ENCODE measurements around the gene BRSK2. TPM values are rescaled to one million over a fixed set of nuclear protein-coding genes. Genes with fewer than 3 reads are reported as not detected.
"Not testable (repeated sequence)": the region's sequence is repeated elsewhere in the genome, so short reads cannot be mapped to it uniquely, and the experiment has no call there.

Gene BRSK2
- total RNA-seq, 1 donor from 2014 or later, result 0.40 TPM

DNA sequence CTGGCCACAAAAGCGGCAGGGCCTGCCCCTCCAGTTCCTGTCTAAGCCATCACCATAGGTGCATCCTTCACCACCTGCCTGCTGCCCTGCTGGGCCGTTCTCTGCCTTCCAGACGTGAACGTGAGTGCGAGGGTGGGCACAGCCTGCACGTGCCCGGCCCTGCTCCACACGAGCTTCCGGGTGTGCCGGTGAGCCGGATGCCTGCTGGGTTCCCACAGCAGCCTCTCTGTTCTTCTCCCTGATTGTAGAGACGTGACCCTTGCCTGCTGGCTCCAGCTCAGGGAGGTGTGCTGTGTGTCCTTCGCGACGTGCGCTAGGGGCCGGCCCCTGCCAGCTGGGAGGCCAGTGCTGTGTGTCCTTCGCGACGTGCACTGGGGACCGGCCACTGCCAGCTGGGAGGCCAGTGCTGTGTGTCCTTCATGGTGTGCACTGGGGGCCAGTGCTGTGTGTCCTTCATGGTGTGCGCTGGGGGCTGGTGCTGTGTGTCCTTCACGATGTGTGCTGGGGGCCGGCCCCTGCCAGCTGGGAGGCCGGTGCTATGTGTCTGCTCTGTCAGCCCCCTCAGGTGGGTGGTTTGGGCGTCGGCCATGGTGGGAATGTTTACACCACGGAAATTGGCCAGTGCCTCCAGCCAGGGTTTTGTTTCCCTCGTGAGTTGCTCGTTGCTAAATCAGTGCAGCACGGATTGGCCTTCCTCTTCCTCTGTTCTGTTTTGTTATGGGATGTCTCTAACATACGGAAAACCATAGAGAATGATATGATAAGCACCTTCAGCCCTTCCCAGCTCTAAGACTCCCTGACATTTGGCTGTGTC lies 35.4 kb upstream of the BRSK2 start:
- peak in 1 of 2 donors; percentile 59 for DNase-seq (ENCODE audit: low read depth in 2 of 2)

- no peak for DNase-seq (ENCODE audit: low read depth in 2 of 2)
Observed at GRCh38 chr11:1356007-1356435, 33.7 kb upstream of the BRSK2 start.

DNA sequence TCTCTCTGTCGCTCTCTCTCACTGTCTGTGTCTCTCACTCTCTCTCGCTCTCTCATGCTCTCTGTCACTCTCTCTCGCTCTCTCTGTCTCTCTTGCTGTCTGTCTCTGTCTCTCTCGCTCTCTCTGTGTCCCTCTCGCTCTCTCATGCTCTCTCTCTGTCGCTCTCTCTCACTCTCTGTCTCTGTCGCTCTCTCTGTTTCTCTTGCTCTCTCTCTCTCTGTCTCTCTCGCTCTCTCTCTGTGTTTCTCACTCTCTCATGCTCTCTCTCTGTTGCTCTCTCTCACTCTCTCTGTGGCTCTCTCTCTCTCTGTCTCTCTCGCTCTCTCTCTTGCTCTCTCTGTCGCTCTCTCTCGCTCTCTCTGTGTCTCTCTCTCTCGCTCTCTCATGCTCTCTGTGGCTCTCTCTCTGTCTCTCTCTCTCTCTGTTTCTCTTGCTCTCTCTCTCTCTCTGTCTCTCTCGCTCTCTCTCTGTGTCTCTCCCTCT lies 33.2 kb upstream of the BRSK2 start:
- no peak for DNase-seq (ENCODE audit: low read depth in 2 of 2)

- peak in 1 of 2 donors; percentile 37 for DNase-seq (ENCODE audit: low read depth in 2 of 2)
Observed at GRCh38 chr11:1358286-1358685, 31.4 kb upstream of the BRSK2 start.

- DNase-seq (ENCODE audit: low read depth in 2 of 2), result not testable (repeated sequence)
Observed at GRCh38 chr11:1358931-1359330, 30.8 kb upstream of the BRSK2 start.

DNA sequence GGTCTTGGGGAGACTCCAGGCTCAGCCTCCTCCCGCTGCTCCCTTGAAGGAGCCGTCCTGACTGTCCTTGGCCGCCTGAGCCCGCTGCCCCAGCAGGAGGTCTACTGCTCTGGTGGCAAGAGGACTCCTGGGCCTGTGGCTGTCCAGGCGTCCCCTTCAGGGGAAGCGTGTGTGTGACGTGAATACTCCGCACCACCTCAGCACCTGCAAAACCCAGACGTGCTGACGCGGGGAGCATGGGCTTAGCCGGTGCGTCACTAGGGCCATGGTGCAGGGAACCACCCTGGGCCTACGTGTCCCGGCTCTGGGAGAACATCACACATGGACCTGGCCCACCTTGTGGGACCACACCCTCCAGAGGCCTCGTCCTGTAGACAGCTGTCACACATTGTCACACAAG lies 30.2 kb upstream of the BRSK2 start:
- DNase-seq (ENCODE audit: low read depth in 2 of 2), result no peak

DNA sequence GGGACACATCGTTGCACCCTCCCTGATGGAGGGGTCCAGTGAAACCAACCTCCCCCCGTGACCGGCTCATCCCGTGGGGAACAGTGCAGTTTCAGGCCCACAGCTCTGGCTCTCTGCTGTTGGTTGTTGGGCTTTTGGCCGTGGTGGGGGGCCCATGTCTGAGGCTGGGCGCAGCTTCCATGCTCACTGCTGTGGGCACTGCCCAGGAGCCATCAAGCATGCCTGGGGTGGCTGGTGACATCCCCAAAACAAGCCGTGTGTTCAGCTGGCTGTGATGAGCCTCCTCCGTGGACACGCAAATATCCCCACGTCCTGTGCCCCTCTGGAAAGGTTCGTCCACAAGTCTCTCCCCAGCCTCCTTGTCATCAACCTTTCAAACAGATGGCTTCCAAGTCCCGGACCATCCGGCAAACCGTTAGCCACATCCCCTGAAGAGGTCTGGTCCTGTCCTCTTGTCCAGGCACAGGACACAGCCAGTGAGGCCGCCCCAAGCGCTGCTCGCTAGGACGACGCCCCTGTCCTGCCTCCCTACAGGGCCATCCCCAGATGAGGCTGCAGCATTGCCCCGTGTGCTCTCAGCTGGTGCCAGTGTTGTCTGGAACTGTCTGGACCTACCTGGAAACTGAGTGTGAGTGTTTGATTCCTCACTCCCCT lies 29.4 kb upstream of the BRSK2 start:
- DNase-seq (ENCODE audit: low read depth in 2 of 2), result no peak

- DNase-seq (ENCODE audit: low read depth in 2 of 2), result no peak
Observed at GRCh38 chr11:1360835-1361357, 28.8 kb upstream of the BRSK2 start.

- DNase-seq (ENCODE audit: low read depth in 2 of 2), result no peak
Observed at GRCh38 chr11:1361882-1362281, 27.9 kb upstream of the BRSK2 start.

GRCh38 chr11:1367721-1368120 lies 22.0 kb upstream of the BRSK2 start:
- DNase-seq (ENCODE audit: low read depth in 2 of 2), result no peak

DNA sequence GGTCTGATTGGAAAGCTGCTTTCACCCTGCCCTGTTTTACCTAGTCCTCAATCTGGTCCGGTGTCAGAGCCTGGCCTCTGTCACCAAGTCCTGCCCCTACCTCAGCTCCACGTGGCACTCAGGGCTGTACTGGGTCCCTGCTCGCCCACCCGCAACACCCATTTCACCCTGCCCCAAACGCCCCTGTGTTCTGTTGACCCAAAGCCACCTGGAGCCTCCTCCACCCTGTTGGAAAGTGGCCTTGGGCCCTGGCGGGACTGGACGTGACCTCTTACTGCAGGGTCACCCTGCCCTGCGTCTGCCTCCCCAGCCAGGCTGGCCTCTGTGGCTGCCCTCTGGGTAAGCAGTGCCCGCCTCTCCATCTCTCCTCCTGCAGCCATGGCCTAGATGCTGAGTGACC lies 21.5 kb upstream of the BRSK2 start:
- no peak for DNase-seq (ENCODE audit: low read depth in 2 of 2)

DNA sequence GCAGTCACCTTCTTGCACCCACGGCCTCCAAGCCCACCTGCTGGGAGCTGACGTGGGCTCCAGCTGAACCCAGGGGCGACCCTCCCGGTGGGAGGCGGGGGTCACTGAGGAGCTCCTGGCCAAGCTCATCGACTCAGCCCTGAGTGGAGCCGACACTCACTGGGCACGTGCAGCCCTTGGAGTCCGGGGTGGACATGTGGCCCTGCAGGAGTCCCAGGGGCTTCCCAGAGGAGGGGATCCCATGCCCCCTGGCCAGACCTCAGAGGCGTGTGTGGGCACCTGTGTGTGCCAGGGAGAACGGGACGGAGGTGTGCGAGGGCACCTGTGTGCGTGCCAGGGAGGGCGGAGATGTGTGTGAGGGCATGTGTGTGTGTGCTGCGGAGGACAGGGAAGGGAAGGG lies 20.8 kb upstream of the BRSK2 start:
- DNase-seq (ENCODE audit: low read depth in 2 of 2), result no peak

DNA sequence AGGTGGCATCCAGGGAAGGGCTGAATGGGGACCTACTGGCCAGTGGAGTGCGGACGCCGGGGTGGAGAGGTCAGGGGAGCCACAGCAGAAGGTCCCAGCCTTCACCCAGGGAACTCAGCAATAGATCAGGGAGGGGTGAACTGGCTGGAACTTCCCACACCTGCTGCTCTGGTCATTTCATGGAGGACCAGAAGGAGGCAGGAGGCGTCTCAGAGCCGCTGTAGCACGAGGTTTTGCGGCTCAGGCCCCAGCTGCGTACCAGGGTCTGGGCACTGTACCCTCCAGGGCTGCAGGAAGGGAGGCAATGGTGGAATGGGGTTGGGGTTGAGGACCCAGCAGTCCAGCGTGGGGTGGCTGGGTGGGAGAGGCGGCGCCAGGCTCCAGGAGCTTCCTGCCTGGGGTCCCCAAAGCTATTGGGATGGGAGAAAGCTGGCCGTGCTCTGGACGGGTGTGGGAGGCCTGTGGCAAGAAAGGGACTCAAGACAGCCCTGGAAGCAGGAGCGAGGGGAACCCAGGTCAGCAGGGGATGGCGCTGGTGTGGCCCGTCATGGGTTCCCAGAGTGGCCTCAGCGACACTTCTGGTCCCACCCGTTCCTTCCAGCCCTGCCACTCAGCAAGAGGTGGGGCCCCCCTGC lies 20.2 kb upstream of the BRSK2 start:
- no peak for DNase-seq (ENCODE audit: low read depth in 2 of 2)

DNA sequence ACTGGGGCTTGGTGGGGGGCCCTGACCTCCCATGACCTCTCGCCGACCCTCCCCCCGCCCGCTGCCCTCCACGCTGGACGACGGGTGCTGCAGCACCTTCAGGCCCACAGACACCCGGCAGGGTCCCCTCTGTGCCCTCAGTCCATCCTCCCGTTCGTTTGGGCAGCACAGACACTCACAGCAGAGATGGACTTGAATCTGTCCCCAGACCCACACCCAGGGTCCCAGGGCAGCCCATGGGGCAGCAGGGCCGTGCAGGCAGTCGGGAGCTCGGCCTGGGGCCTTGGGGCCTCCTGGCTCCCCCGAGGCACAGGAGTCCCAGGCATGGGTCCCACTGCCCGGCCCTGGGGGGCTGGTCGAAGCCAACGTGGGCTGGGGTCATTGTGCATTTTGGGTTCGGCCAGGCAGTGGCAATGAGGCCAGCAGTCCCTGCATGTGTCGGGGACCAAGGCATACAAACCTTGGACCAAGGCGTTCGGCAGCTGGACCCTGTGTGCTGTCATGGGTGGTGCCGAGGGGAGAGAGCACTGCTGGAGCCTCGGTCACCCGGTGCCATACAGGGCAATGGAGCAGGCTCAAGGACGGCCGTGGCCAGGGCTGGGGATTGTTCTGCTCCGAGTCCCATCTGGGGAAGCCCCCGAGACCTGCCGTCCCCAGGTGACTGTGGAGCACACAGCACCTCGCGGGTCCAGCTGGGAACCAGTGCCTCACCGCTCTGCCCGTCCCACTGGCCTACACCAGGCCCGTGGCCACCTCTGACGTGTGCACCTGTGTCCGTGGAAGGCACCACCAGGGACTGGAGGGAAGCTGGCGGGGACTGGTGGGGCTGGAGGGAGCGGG lies 19.3 kb upstream of the BRSK2 start:
- DNase-seq (ENCODE audit: low read depth in 2 of 2), result no peak

- DNase-seq (ENCODE audit: low read depth in 2 of 2), result no peak
Observed at GRCh38 chr11:1371026-1371325, 18.8 kb upstream of the BRSK2 start.

- no peak for DNase-seq (ENCODE audit: low read depth in 2 of 2)
Observed at GRCh38 chr11:1371377-1371776, 18.4 kb upstream of the BRSK2 start.

- no peak for DNase-seq (ENCODE audit: low read depth in 2 of 2)
Observed at GRCh38 chr11:1371836-1372465, 17.8 kb upstream of the BRSK2 start.

DNA sequence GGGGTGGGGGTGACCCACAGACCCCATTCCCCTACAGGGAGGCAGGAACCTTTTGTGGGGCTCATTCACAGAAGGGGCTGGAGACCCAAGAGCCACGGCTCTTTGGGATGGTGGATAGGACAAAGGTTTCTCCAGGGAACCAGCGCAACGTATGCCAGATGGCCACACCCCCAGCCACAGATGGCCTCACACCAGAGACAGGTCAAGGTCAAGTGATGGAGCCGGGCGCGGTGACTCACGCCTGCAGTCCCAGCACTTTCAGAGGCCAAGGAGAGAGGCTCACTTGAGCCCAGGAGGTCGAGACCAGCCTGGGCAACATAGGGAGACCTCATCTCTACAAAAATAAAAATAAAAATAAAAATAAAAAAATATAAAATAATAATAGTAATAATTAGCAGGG lies 17.1 kb upstream of the BRSK2 start:
- DNase-seq (ENCODE audit: low read depth in 2 of 2), result no peak

DNA sequence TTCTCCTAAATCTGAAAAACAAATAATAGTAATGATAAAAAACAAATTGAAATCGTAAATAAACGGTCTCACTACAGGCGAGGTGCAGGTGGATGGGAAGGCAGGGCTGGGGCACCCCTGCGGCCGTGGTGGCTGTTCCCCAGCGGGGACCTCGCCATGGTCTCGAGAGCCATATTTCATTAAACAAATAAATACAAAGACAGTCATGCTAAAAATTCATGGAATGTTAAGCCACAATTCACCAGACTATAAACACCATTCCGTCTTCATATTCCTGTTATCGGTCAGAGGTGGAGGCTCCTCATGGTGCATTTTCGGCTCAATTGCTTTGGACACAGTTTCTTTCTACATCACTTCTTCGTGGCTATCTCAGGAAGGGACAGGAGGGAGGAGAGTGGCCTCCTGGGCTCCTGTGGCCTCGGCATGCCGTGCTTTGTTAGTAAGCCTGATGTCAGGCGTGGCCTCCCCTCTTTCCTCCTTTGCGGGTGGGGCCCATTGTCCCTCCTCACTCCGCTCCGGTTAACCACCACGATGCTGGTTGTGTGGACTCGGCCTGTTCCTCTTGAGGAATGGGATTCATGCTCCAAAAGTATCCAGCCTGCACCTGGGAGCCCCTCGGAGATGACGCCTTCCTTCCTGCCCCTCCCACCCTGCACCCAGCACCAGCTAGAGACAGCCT lies 16.1 kb upstream of the BRSK2 start:
- no peak for DNase-seq (ENCODE audit: low read depth in 2 of 2)

GRCh38 chr11:1375161-1375954 lies 14.4 kb upstream of the BRSK2 start:
- DNase-seq (ENCODE audit: low read depth in 2 of 2), result no peak
